Neural progenitor cell (in vitro differentiated cells): Measurements from ENCODE around the gene ATP1A3. TPM values are rescaled to one million over a fixed set of nuclear protein-coding genes. Genes with fewer than 3 reads are reported as not detected.
"Not testable (repeated sequence)": the region's sequence is repeated elsewhere in the genome, so short reads cannot be mapped to it uniquely, and the experiment has no call there.

ENCODE experiments used
- DNase-seq: peaks from one replicate; pipeline ENCODE4 v3.0.0-alpha.2; 2016; ENCODE audit warnings: low spot score
- H2AFZ ChIP-seq: fragments of 200-600 bp; sonication (generic); replicated peaks from 2 replicates; pipeline ENCODE4 v1.6.1; 2016; ENCODE audit warnings: antibody characterized with exemption
- H3F3A ChIP-seq: fragments of 200-600 bp; sonication (generic); 2 replicates; pipeline ENCODE4 v1.6.1; 2016; ENCODE audit warnings: antibody characterized with exemption, low read depth
- H3K27ac ChIP-seq: fragments of 200-600 bp; sonication (generic); 2 replicates; pipeline ENCODE4 v1.5.1; 2016; ENCODE audit warnings: mild to moderate bottlenecking
- H3K27me3 ChIP-seq: fragments of 200-600 bp; sonication (generic); 2 replicates; pipeline ENCODE4 v1.6.1; 2016; ENCODE audit warnings: mild to moderate bottlenecking, moderate library complexity
- H3K36me3 ChIP-seq: fragments of 200-600 bp; sonication (generic); 2 replicates; pipeline ENCODE4 v1.5.1; 2016
- H3K4me1 ChIP-seq: fragments of 200-600 bp; sonication (generic); 2 replicates; pipeline ENCODE4 v1.6.1; 2016; ENCODE audit warnings: mixed run types
- H3K4me2 ChIP-seq: fragments of 200-600 bp; sonication (generic); 2 replicates; pipeline ENCODE4 v1.6.1; 2016
- H3K4me3 ChIP-seq: fragments of 200-600 bp; sonication (generic); 2 replicates; pipeline ENCODE4 v1.5.1; 2016
- H3K79me2 ChIP-seq: fragments of 200-600 bp; sonication (generic); 2 replicates; pipeline ENCODE4 v1.6.1; 2016; ENCODE audit warnings: low read depth
- H3K9ac ChIP-seq: fragments of 200-600 bp; sonication (generic); 2 replicates; pipeline ENCODE4 v1.6.1; 2016
- H3K9me3 ChIP-seq: fragments of 200-600 bp; sonication (generic); 2 replicates; pipeline ENCODE4 v1.5.1; 2016; ENCODE audit warnings: low read depth
- H4K20me1 ChIP-seq: fragments of 200-600 bp; sonication (generic); 2 replicates; pipeline ENCODE4 v1.6.1; 2016; ENCODE audit warnings: low read depth
- H3K27ac Mint-ChIP-seq: 3 replicates; pipeline ENCODE4 v1.8.0; 2021; ENCODE audit warnings: mixed read lengths
- H3K27me3 Mint-ChIP-seq: 2 replicates; pipeline ENCODE4 v1.8.0; 2022; ENCODE audit warnings: low read depth, mild to moderate bottlenecking, inconsistent platforms, moderate library complexity, mixed read lengths; ENCODE audit not compliant: insufficient read depth
- H3K36me3 Mint-ChIP-seq: 3 replicates; pipeline ENCODE4 v1.8.0; 2021; ENCODE audit warnings: mixed read lengths
- H3K4me1 Mint-ChIP-seq: 3 replicates; pipeline ENCODE4 v1.8.0; 2021; ENCODE audit warnings: mixed read lengths
- H3K4me3 Mint-ChIP-seq: 3 replicates; pipeline ENCODE4 v1.8.0; 2021; ENCODE audit warnings: mild to moderate bottlenecking, moderate library complexity, mixed read lengths
- H3K9me3 Mint-ChIP-seq: 3 replicates; pipeline ENCODE4 v1.8.0; 2020; ENCODE audit warnings: mixed read lengths
- EZH2 ChIP-seq: fragments of 200-600 bp; sonication (generic); IDR thresholded peaks from 2 replicates; pipeline ENCODE4 v1.6.1; 2017; ENCODE audit warnings: antibody characterized with exemption, mild to moderate bottlenecking, moderate library complexity
- EZH2phosphoT487 ChIP-seq: fragments of 200-600 bp; sonication (generic); IDR thresholded peaks from 2 replicates; pipeline ENCODE4 v1.6.1; 2017; ENCODE audit warnings: antibody characterized with exemption
- total RNA-seq: library from RNA; depleted of rRNA; stranded (reverse); fragments of >200 nt; gene quantifications from 2 replicates; pipeline ENCODE4 v1.2.3, GENCODE V29; 2015; ENCODE audit warnings: low replicate concordance
- TF ChIP-seq, protein P1 (sequence below): fragments of 200-600 bp; sonication (generic); IDR thresholded peaks from 2 replicates; pipeline ENCODE4 v1.5.1; 2017; ENCODE audit warnings: antibody characterized with exemption, mild to moderate bottlenecking

Gene ATP1A3
- total RNA-seq, 1 donor from 2014 or later = not detected

DNA sequence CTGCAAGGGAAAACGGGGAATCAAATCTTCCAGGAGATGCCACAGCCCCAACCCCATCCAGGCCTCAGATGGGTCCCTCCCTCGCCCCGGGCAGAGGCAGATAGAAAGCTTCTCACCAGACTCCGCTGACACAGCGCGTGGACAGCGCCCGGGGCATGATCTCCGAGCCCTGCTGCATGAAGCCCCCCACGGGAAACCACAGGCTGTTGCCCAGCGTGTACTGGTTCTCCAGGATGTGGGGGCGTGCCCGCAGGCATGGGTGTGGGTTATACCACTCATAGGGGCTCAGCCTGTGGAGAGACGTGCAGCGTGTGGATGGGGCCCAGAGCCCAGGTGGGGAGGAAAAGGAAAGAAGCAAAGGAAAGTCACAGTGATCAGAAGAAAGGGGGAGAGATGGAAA is 27.2 kb upstream of the ATP1A3 start:
- H3K36me3 Mint-ChIP-seq = peaks cover 4% of the 10 kb centered on the region
- H3K9me3 Mint-ChIP-seq = no peaks in the 10 kb centered on the region
- Histone ChIP-seq H4K20me1 (peaks cover 7% of the 10 kb centered on the region), H3K27ac (no peak overlapping the region), H3K27me3 (no peaks in the 10 kb centered on the region), H3K4me2 (no peak overlapping the region), H3K4me3 (no peak overlapping the region), H3K9me3 (no peaks in the 10 kb centered on the region), H3F3A (no peaks in the 10 kb centered on the region), H2AFZ (no peak overlapping the region), H3K4me1 (no peaks in the 10 kb centered on the region), H3K79me2 (no peaks in the 10 kb centered on the region), H3K36me3 (no peaks in the 10 kb centered on the region), H3K9ac (no peak overlapping the region)
- no peak for DNase-seq
- peaks cover 3% of the 10 kb centered on the region for H3K4me1 Mint-ChIP-seq
- TF ChIP-seq EZH2phosphoT487 = no peak
- TF ChIP-seq EZH2 = no peak
- TF ChIP-seq, protein P1, sequence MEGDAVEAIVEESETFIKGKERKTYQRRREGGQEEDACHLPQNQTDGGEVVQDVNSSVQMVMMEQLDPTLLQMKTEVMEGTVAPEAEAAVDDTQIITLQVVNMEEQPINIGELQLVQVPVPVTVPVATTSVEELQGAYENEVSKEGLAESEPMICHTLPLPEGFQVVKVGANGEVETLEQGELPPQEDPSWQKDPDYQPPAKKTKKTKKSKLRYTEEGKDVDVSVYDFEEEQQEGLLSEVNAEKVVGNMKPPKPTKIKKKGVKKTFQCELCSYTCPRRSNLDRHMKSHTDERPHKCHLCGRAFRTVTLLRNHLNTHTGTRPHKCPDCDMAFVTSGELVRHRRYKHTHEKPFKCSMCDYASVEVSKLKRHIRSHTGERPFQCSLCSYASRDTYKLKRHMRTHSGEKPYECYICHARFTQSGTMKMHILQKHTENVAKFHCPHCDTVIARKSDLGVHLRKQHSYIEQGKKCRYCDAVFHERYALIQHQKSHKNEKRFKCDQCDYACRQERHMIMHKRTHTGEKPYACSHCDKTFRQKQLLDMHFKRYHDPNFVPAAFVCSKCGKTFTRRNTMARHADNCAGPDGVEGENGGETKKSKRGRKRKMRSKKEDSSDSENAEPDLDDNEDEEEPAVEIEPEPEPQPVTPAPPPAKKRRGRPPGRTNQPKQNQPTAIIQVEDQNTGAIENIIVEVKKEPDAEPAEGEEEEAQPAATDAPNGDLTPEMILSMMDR = no peak
- peaks cover 15% of the 10 kb centered on the region for H3K27me3 Mint-ChIP-seq
- H3K4me3 Mint-ChIP-seq = no peak overlapping the region
- no peak overlapping the region for H3K27ac Mint-ChIP-seq

DNA sequence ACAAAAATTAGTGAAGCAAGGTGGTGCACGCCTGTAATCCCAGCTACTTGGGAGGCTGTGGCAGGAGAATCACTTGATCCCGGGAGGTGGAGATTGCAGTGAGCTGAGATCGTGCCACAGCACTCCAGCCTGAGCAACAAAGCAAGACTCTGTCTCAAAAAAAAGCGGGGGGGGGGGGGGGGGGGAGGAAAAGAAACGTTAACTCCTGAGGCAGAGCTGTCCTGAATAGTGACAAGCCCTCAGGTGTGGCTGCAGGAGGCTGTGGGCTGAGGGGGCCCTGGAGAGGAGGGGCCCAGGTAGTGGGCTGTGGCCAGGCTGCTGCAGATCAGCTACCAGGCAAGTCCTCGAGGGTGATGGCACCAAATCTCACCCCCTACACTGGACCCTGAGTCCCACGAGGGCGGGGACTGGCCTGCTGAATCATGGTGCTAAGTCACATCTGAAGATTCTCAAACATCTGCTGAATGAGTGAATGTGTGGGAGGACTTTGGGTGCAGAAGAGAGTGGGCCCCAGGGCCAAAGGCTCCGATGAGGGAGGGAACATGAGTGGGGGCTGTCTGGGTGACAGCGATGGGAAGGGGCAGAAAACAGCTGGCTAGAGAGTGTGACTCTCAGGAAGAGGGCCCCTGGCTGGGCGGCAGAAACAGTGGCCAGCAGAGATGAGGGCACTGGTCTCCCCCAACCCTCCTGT is 24.6 kb upstream of the ATP1A3 start:
- Histone ChIP-seq H3K9me3 (no peaks in the 10 kb centered on the region), H4K20me1 (peaks cover 3% of the 10 kb centered on the region), H3K4me1 (no peaks in the 10 kb centered on the region), H3F3A (no peaks in the 10 kb centered on the region), H3K4me2 (no peak overlapping the region), H3K9ac (no peak overlapping the region), H3K79me2 (no peaks in the 10 kb centered on the region), H3K27ac (no peak overlapping the region), H3K36me3 (no peaks in the 10 kb centered on the region), H3K27me3 (no peaks in the 10 kb centered on the region), H2AFZ (no peak overlapping the region), H3K4me3 (no peak overlapping the region)
- no peak overlapping the region for H3K4me3 Mint-ChIP-seq
- no peak overlapping the region for H3K27ac Mint-ChIP-seq
- H3K9me3 Mint-ChIP-seq = no peaks in the 10 kb centered on the region
- H3K36me3 Mint-ChIP-seq = peaks cover 4% of the 10 kb centered on the region
- no peak for DNase-seq
- H3K4me1 Mint-ChIP-seq = peaks cover 2% of the 10 kb centered on the region
- peaks cover 10% of the 10 kb centered on the region for H3K27me3 Mint-ChIP-seq
- TF ChIP-seq, protein P1 = no peak
- TF ChIP-seq EZH2phosphoT487 = no peak
- no peak for TF ChIP-seq EZH2

DNA sequence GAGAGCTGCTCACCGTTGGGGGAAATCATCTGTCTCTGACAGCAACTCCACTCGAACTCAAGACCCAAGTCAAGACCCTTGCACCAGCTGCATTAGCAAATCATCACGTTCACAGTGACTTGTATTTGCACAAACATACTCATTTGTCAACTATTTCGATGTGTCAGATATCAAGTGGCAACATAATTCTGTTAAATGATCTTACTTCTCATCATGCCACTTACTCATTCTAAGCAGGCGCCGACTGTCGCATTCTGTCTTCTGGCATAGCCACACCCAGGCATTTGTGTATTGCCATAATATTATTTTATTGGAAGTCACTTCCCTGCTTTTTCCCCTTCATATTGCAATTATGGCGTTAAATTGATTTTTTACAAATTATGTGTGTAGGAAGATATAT is 23.0 kb upstream of the ATP1A3 start:
- Mint-ChIP-seq H3K36me3 (peaks cover 4% of the 10 kb centered on the region), H3K4me1 (no peaks in the 10 kb centered on the region), H3K27ac (no peak overlapping the region), H3K9me3 (no peaks in the 10 kb centered on the region), H3K4me3 (no peak overlapping the region), H3K27me3 (peaks cover 10% of the 10 kb centered on the region)
- no peaks in the 10 kb centered on the region for H3K4me1 ChIP-seq
- no peak for DNase-seq
- no peaks in the 10 kb centered on the region for H4K20me1 ChIP-seq
- H3K4me2 ChIP-seq = no peak overlapping the region
- H3K9me3 ChIP-seq = no peaks in the 10 kb centered on the region
- no peak overlapping the region for H3K27ac ChIP-seq
- H3K79me2 ChIP-seq = no peaks in the 10 kb centered on the region
- H2AFZ ChIP-seq = no peak overlapping the region
- no peak for TF ChIP-seq EZH2phosphoT487
- TF ChIP-seq, protein P1 = no peak
- TF ChIP-seq EZH2 = no peak
- no peaks in the 10 kb centered on the region for H3K27me3 ChIP-seq
- H3K4me3 ChIP-seq = no peak overlapping the region
- H3F3A ChIP-seq = no peaks in the 10 kb centered on the region
- H3K9ac ChIP-seq = no peak overlapping the region
- no peaks in the 10 kb centered on the region for H3K36me3 ChIP-seq

DNA sequence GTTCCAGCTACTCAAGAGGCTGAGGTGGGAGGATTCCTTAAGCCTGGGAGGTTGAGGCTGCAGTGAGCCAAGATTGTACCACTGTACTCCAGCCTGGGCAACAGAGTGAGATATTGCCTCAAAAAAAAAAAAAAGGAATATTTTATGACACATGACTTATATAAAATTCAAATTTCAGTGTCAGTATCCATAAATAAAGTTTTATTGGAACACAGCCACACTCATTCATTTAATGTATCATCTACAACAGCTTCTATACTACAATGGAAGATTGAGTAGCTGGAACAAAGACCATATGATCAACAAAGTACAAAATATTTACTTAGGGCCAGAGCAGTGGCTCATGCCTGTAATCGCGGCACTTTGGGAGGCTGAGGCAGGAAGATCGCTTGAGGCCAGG is 18.7 kb upstream of the ATP1A3 start:
- not testable (repeated sequence) for H3K27ac ChIP-seq, H3K4me3 Mint-ChIP-seq, H4K20me1 ChIP-seq, H3K9me3 ChIP-seq, H3K9me3 Mint-ChIP-seq, H3K27ac Mint-ChIP-seq, H3F3A ChIP-seq, H3K4me3 ChIP-seq, H3K4me1 ChIP-seq, H3K36me3 ChIP-seq, DNase-seq, H3K4me2 ChIP-seq, H2AFZ ChIP-seq, H3K9ac ChIP-seq, H3K27me3 ChIP-seq, H3K4me1 Mint-ChIP-seq, H3K36me3 Mint-ChIP-seq, H3K27me3 Mint-ChIP-seq, H3K79me2 ChIP-seq
